Chondrocyte (in vitro differentiated cells): ENCODE measurements around the gene UBA1. TPM values are rescaled to one million over a fixed set of nuclear protein-coding genes. Genes with fewer than 3 reads are reported as not detected.
A peak's percentile ranks its signal among the peaks of the same experiment; 100 is the strongest.

Experiments used
- DNase-seq: peaks from one replicate; pipeline ENCODE4 v3.0.0; 2021; ENCODE audit warnings: mixed read lengths, low spot score
- H3K27ac Mint-ChIP-seq: one replicate; pipeline ENCODE4 v1.8.0; 2021; ENCODE audit warnings: mild to moderate bottlenecking, moderate library complexity, mixed read lengths; ENCODE audit not compliant: unreplicated experiment
- H3K27me3 Mint-ChIP-seq: 2 replicates; pipeline ENCODE4 v1.8.0; 2021; ENCODE audit warnings: low read depth, mixed read lengths
- H3K36me3 Mint-ChIP-seq: 2 replicates; pipeline ENCODE4 v1.8.0; 2021; ENCODE audit warnings: low read depth, mixed read lengths
- H3K4me1 Mint-ChIP-seq: 2 replicates; pipeline ENCODE4 v1.8.0; 2021; ENCODE audit warnings: low read depth, mild to moderate bottlenecking, mixed read lengths
- H3K4me3 Mint-ChIP-seq: one replicate; pipeline ENCODE4 v1.8.0; 2021; ENCODE audit warnings: mild to moderate bottlenecking, moderate library complexity, mixed read lengths; ENCODE audit not compliant: unreplicated experiment
- H3K9me3 Mint-ChIP-seq: 2 replicates; pipeline ENCODE4 v1.8.0; 2021; ENCODE audit warnings: low read depth, mixed read lengths
- CTCF ChIP-seq: fragments of 200-600 bp; sonication (generic); IDR thresholded peaks from 2 replicates; pipeline ENCODE4 v1.5.0; 2021; ENCODE audit warnings: antibody characterized with exemption, mild to moderate bottlenecking, moderate library complexity
- total RNA-seq: library from RNA; stranded (reverse); gene quantifications from 3 replicates; pipeline ENCODE4 v1.2.1, GENCODE V29; 2021

The UBA1 gene
- total RNA-seq, 1 donor from 2014 or later: 311 TPM

DNA sequence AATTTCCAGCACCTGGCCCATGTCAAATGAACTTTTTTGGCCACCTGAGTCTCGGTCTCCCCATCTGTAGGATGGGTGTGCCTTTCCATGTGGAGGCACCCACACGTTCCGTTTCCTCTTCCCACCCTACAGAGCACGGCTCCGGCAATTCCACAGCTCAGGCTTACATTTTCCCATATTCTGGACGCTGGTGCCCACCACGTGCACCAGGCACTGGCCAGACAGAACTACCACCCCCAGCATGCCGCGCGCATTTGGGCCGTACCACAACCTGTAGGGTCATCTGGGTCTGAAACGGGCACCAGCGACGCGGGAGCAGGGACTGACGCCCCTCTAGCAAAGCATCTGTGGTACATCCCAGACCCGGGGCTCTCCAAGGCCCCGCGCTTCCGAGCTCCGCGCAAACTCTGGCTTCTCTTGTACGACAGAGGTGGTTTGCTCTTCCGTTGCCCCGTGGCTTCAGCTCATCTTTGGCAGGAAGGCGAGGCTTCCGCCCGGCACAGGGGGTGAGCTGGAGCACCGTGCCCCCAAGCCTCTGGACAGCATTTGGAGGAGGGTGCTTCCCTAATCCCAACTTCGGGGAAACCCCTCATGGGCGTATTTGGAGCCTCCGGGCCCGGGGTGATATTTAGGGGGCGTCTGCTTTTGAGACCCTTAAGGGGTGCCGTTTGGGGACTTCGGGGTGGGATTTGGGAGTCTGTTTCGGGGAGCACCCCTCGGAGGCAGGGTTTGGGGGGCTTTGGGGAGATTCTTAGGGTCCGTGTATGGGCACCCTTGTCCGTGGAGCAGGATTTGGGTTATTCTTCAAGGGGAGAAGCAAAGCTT, 3.0 kb upstream of the UBA1 start:
- TF ChIP-seq CTCF: no peak
- Mint-ChIP-seq H3K4me3 (peak overlapping the region; percentile 90), H3K27ac (peak overlapping the region; percentile 87), H3K9me3 (no peaks in the 10 kb centered on the region), H3K4me1 (peaks cover 39% of the 10 kb centered on the region), H3K36me3 (peaks cover 2% of the 10 kb centered on the region), H3K27me3 (no peaks in the 10 kb centered on the region)
- peak; percentile 95 for DNase-seq

GRCh38 chrX:47191331-47191730, 2.3 kb upstream of the UBA1 start:
- Mint-ChIP-seq H3K27me3 (no peaks in the 10 kb centered on the region), H3K36me3 (peaks cover 4% of the 10 kb centered on the region), H3K4me1 (peaks cover 46% of the 10 kb centered on the region), H3K4me3 (peak overlapping the region; percentile 90), H3K27ac (peak overlapping the region; percentile 87), H3K9me3 (no peaks in the 10 kb centered on the region)
- no peak for TF ChIP-seq CTCF
- DNase-seq: peak; percentile 58

DNA sequence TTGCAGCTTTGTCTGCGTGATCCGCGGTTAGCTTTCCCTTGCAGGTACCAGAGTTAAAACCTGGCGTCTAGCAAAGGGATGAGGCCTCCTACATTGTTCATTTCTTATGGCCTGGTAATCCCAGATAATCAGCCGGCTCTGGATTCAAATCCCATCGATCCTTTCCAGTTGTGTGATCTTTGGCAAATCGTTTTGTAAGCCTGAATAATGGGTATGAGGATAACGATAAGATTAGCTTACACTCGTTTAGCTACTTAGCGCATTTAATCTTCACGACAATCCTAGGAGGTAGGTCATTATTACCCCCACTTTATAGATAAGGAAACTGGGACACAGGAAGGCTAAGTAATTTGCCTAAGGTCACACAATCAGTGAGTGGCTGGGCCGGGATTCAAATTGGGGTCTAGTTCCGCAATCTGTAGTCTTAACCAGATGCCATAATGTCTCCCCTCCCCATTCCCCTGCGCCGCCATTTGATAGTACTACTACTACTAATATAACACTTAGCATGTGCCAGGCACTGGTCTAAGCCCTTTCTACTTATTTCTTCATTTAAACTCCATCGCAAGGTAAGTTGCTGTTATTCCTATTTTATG, 1.7 kb upstream of the UBA1 start:
- Mint-ChIP-seq H3K27me3 (no peaks in the 10 kb centered on the region), H3K4me1 (peaks cover 52% of the 10 kb centered on the region), H3K36me3 (peaks cover 6% of the 10 kb centered on the region), H3K27ac (no peak overlapping the region), H3K9me3 (no peaks in the 10 kb centered on the region), H3K4me3 (peak overlapping the region; percentile 90)
- TF ChIP-seq CTCF: no peak
- peak; percentile 29 for DNase-seq

DNA sequence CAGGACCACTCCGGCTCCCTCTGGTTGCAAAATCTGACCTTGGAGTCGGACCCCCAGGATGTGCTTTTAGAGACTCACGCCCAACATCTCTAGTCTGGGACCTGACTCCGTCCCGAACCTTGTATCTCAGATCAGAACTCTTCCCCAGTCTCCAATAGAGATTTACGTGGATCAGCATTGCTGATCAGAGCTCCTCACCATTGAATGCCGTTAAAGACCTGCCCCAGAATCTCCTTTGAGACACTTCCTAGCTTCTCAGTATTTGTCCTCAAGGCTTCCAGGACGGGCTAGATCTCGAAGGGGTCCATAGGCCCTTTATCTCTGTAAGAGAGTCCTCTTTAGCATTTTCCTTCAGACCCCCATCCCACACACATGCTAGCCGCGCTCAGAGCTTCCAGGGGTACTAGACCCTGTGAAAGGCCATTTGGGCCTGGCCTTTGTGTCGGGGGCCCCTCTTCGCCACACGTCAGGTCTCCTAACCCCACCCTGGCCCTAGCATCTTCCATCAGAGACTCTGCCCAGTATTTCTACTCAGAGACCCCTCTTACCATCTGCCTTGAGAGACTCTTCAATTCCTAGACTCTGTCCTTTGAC, 662 bp downstream of the UBA1 start:
- Mint-ChIP-seq H3K9me3 (no peaks in the 10 kb centered on the region), H3K4me1 (peaks cover 73% of the 10 kb centered on the region), H3K4me3 (peak overlapping the region; percentile 98), H3K36me3 (peaks cover 21% of the 10 kb centered on the region), H3K27me3 (no peaks in the 10 kb centered on the region), H3K27ac (peak overlapping the region; percentile 99)
- peak; percentile 52 for DNase-seq
- TF ChIP-seq CTCF: no peak

GRCh38 chrX:47196098-47196497, 2.5 kb downstream of the UBA1 start:
- H3K27ac Mint-ChIP-seq: peak overlapping the region; percentile 82
- no peak for DNase-seq
- H3K4me1 Mint-ChIP-seq: peaks cover 74% of the 10 kb centered on the region
- H3K27me3 Mint-ChIP-seq: no peaks in the 10 kb centered on the region
- peaks cover 31% of the 10 kb centered on the region for H3K36me3 Mint-ChIP-seq
- TF ChIP-seq CTCF: no peak
- no peaks in the 10 kb centered on the region for H3K9me3 Mint-ChIP-seq
- peak overlapping the region; percentile 98 for H3K4me3 Mint-ChIP-seq
